Small intestine (tissue), 7 donors: ENCODE results near the gene DMC1. TPM values are rescaled to one million over a fixed set of nuclear protein-coding genes. Genes with fewer than 3 reads are reported as not detected.
"Not testable (repeated sequence)": the region's sequence is repeated elsewhere in the genome, so short reads cannot be mapped to it uniquely, and the experiment has no call there.

Source experiments
- DNase-seq, 2 donors: peaks; one replicate each; pipeline versions ENCODE4 v3.0.0 to v3.0.0-alpha.2; 2013
- FAIRE-seq: peaks from 2 replicates; lab custom pipeline; 2012; peaks lifted over from hg19 to GRCh38; lab: Jason Lieb, UNC
- H3K27ac ChIP-seq, 3 donors: one replicate each; pipeline ENCODE4 v1.5.1; 2013; ENCODE audit warnings: low read length in 2 of 3, mild to moderate bottlenecking in 2 of 3, control low read depth in 1 of 3, inconsistent platforms in 1 of 3, low read depth in 1 of 3, moderate library complexity in 1 of 3
- H3K27me3 ChIP-seq, 3 donors: one replicate each; pipeline ENCODE4 v1.6.1; 2013; ENCODE audit warnings: low read length in 3 of 3, inconsistent platforms in 1 of 3; ENCODE audit not compliant: control insufficient read depth in 3 of 3, insufficient read depth in 3 of 3
- H3K36me3 ChIP-seq, 3 donors: one replicate each; pipeline ENCODE4 v1.6.1; 2013; ENCODE audit warnings: low read length in 3 of 3, inconsistent platforms in 1 of 3, low read depth in 1 of 3, mild to moderate bottlenecking in 1 of 3, moderate library complexity in 1 of 3; ENCODE audit not compliant: control insufficient read depth in 3 of 3, insufficient read depth in 2 of 3
- H3K4me1 ChIP-seq, 3 donors: one replicate each; pipeline ENCODE4 v1.6.1; 2013; ENCODE audit warnings: low read length in 2 of 3, inconsistent platforms in 1 of 3, low read depth in 1 of 3, mild to moderate bottlenecking in 1 of 3, moderate library complexity in 1 of 3; ENCODE audit not compliant: control insufficient read depth in 3 of 3, insufficient read depth in 2 of 3
- H3K4me3 ChIP-seq, 3 donors: one replicate each; pipeline ENCODE4 v1.5.1; 2013; ENCODE audit warnings: low read length in 3 of 3, control low read depth in 1 of 3, inconsistent platforms in 1 of 3, low read depth in 1 of 3, mild to moderate bottlenecking in 1 of 3, moderate library complexity in 1 of 3
- H3K9me3 ChIP-seq, 2 donors: one replicate each; pipeline ENCODE4 v1.6.1; 2013; ENCODE audit warnings: low read depth in 1 of 2, low read length in 1 of 2; ENCODE audit not compliant: control insufficient read depth in 2 of 2, insufficient read depth in 1 of 2
- WGBS, 3 donors: extraction: QIAGEN DNeasy Blood & Tissue Kit; methylation state at CpG; one replicate each; pipeline ENCODE4 v1.1.7; 2013; 5-methylcytosine and 5-hydroxymethylcytosine counted together
- polyA plus RNA-seq, 4 donors: library from polyadenylated mRNA; stranded (reverse) in 3 of 4; unstranded in 1 of 4; fragments of 200-250 nt in 3 of 4; fragments of 120-200 nt in 1 of 4; gene quantifications; one replicate each; pipeline versions ENCODE4 v1.2.1 to v1.2.3, GENCODE V29; 2013
- donor health status: healthy with polysubstance abuse.
- donor health status: control.
- donor health status: control.
- donor health status: Bipolar disorder and iron deficiency.
- donor health status: healthy.

The DMC1 gene
- polyA plus RNA-seq, 4 donors: 0.70 to 2.1 TPM; not detected in 2

- WGBS, 3 donors: 91 to 95% (median 95%) methylated on average over 5 of the region's 5 CpGs
- no peaks in the 10 kb centered on the region for H3K4me1 ChIP-seq
- H3K36me3 ChIP-seq: no peaks in the 10 kb centered on the region
- FAIRE-seq (no peak), DNase-seq (no peak)
- H3K9me3 ChIP-seq: no peaks in the 10 kb centered on the region
- H3K4me3 ChIP-seq: no peak overlapping the region
- no peaks in the 10 kb centered on the region for H3K27me3 ChIP-seq
- H3K27ac ChIP-seq: no peak overlapping the region
Observed at GRCh38 chr22:38611559-38611958, 41.6 kb upstream of the DMC1 start.

- H3K36me3 ChIP-seq: no peaks in the 10 kb centered on the region
- H3K4me3 ChIP-seq: no peak overlapping the region
- 88 to 89% (median 89%) methylated on average over 5 of the region's 5 CpGs for WGBS, 3 donors
Observed at GRCh38 chr22:38610234-38610633, 40.3 kb upstream of the DMC1 start.

GRCh38 chr22:38608992-38609750 is 39.2 kb upstream of the DMC1 start:
- H3K9me3 ChIP-seq: no peaks in the 10 kb centered on the region
- no peaks in the 10 kb centered on the region for H3K27me3 ChIP-seq
- DNase-seq: no peak
- 88 to 93% (median 91%) methylated on average over 13 of the region's 13 CpGs for WGBS, 3 donors
- no peaks in the 10 kb centered on the region for H3K4me1 ChIP-seq
- no peak for FAIRE-seq
- H3K4me3 ChIP-seq: no peak overlapping the region
- no peaks in the 10 kb centered on the region for H3K36me3 ChIP-seq
- no peak overlapping the region for H3K27ac ChIP-seq

More at GRCh38 chr22:38610234-38610633, 40.3 kb upstream of the DMC1 start:
- Histone ChIP-seq H3K27ac (no peak overlapping the region), H3K4me1 (no peaks in the 10 kb centered on the region), H3K9me3 (no peaks in the 10 kb centered on the region), H3K27me3 (no peaks in the 10 kb centered on the region)
- FAIRE-seq (no peak), DNase-seq (no peak)

- DNase-seq (no peak), FAIRE-seq (no peak)
- Histone ChIP-seq H3K4me3 (no peak overlapping the region), H3K36me3 (no peaks in the 10 kb centered on the region), H3K27me3 (no peaks in the 10 kb centered on the region), H3K9me3 (no peaks in the 10 kb centered on the region), H3K27ac (no peak overlapping the region), H3K4me1 (no peaks in the 10 kb centered on the region)
- WGBS, 3 donors: 87 to 89% (median 88%) methylated on average over 3 of the region's 3 CpGs
Observed at GRCh38 chr22:38607680-38608079, 37.7 kb upstream of the DMC1 start.

- DNase-seq (no peak), FAIRE-seq (no peak)
- Histone ChIP-seq H3K27ac (no peak overlapping the region), H3K4me1 (no peaks in the 10 kb centered on the region), H3K9me3 (no peaks in the 10 kb centered on the region), H3K4me3 (no peak overlapping the region), H3K36me3 (peaks cover 0 to 3% (median 0%) of the 10 kb centered on the region in 3 donors), H3K27me3 (no peaks in the 10 kb centered on the region)
- WGBS, 3 donors: 89 to 94% (median 94%) methylated on average over 1 of the region's 1 CpG
Observed at GRCh38 chr22:38602166-38602565, 32.2 kb upstream of the DMC1 start.

GRCh38 chr22:38601221-38601764 is 31.3 kb upstream of the DMC1 start:
- no peak overlapping the region for H3K4me3 ChIP-seq
- peaks cover 0 to 3% (median 0%) of the 10 kb centered on the region in 3 donors for H3K36me3 ChIP-seq
- DNase-seq (no peak), FAIRE-seq (no peak)
- no peaks in the 10 kb centered on the region for H3K9me3 ChIP-seq
- H3K27me3 ChIP-seq: no peaks in the 10 kb centered on the region
- no peak overlapping the region for H3K27ac ChIP-seq
- no peaks in the 10 kb centered on the region for H3K4me1 ChIP-seq
- 72 to 81% (median 75%) methylated on average over 1 to 2 of the region's 2 CpGs for WGBS, 3 donors

- H3K4me1 ChIP-seq: no peaks in the 10 kb centered on the region
- no peaks in the 10 kb centered on the region for H3K27me3 ChIP-seq
- no peak overlapping the region for H3K27ac ChIP-seq
- no peak overlapping the region for H3K4me3 ChIP-seq
- H3K36me3 ChIP-seq: peaks cover 0 to 3% (median 0%) of the 10 kb centered on the region in 3 donors
- FAIRE-seq (no peak), DNase-seq (no peak)
- H3K9me3 ChIP-seq: no peaks in the 10 kb centered on the region
- 93 to 96% (median 94%) methylated on average over 10 of the region's 10 CpGs for WGBS, 3 donors
Observed at GRCh38 chr22:38599466-38599865, 29.5 kb upstream of the DMC1 start.

- H3K27me3 ChIP-seq, H3K4me1 ChIP-seq, FAIRE-seq, H3K27ac ChIP-seq, H3K4me3 ChIP-seq, H3K9me3 ChIP-seq, DNase-seq, H3K36me3 ChIP-seq: not testable (repeated sequence)
- 40 to 65% (median 61%) methylated on average over 3 of the region's 3 CpGs for WGBS, 3 donors
Observed at GRCh38 chr22:38582923-38583322, 12.9 kb upstream of the DMC1 start.
